Chondrocyte (in vitro differentiated cells): Measurements from ENCODE around the gene GRIA3. TPM values are rescaled to one million over a fixed set of nuclear protein-coding genes. Genes with fewer than 3 reads are reported as not detected.

Experiments
- DNase-seq: peaks from one replicate; pipeline ENCODE4 v3.0.0; 2021; ENCODE audit warnings: mixed read lengths, low spot score
- H3K27ac Mint-ChIP-seq: one replicate; pipeline ENCODE4 v1.8.0; 2021; ENCODE audit warnings: mild to moderate bottlenecking, moderate library complexity, mixed read lengths; ENCODE audit not compliant: unreplicated experiment
- H3K27me3 Mint-ChIP-seq: 2 replicates; pipeline ENCODE4 v1.8.0; 2021; ENCODE audit warnings: low read depth, mixed read lengths
- H3K36me3 Mint-ChIP-seq: 2 replicates; pipeline ENCODE4 v1.8.0; 2021; ENCODE audit warnings: low read depth, mixed read lengths
- H3K4me1 Mint-ChIP-seq: 2 replicates; pipeline ENCODE4 v1.8.0; 2021; ENCODE audit warnings: low read depth, mild to moderate bottlenecking, mixed read lengths
- H3K4me3 Mint-ChIP-seq: one replicate; pipeline ENCODE4 v1.8.0; 2021; ENCODE audit warnings: mild to moderate bottlenecking, moderate library complexity, mixed read lengths; ENCODE audit not compliant: unreplicated experiment
- H3K9me3 Mint-ChIP-seq: 2 replicates; pipeline ENCODE4 v1.8.0; 2021; ENCODE audit warnings: low read depth, mixed read lengths
- total RNA-seq: library from RNA; stranded (reverse); gene quantifications from 3 replicates; pipeline ENCODE4 v1.2.1, GENCODE V29; 2021
- TF ChIP-seq, protein P1 (sequence below): fragments of 200-600 bp; sonication (generic); IDR thresholded peaks from 2 replicates; pipeline ENCODE4 v1.5.0; 2021; ENCODE audit warnings: antibody characterized with exemption, mild to moderate bottlenecking, moderate library complexity

Gene GRIA3
- total RNA-seq, 1 donor from 2014 or later, result not detected

DNA sequence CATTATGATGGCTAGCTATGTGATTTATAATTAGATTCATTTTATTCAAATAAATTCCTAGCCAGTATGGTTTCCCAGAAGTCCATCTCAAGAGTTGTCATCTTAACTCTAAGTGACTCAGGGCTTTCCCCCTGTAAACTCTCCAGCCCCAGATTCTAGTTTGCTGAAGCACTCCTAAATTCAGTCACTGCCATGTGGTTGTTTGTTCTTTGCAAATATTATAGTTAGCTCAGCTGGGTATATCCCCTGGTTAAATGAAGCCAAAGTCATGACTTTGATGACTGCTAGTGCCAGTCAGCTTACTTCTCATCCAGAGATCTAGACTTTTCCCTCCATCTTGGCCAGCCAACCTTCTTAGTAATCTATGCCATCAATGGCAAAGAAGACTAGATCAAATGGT lies 126.0 kb downstream of the GRIA3 start:
- H3K4me1 Mint-ChIP-seq, result no peaks in the 10 kb centered on the region
- peaks cover 20% of the 10 kb centered on the region for H3K9me3 Mint-ChIP-seq
- TF ChIP-seq, protein P1, sequence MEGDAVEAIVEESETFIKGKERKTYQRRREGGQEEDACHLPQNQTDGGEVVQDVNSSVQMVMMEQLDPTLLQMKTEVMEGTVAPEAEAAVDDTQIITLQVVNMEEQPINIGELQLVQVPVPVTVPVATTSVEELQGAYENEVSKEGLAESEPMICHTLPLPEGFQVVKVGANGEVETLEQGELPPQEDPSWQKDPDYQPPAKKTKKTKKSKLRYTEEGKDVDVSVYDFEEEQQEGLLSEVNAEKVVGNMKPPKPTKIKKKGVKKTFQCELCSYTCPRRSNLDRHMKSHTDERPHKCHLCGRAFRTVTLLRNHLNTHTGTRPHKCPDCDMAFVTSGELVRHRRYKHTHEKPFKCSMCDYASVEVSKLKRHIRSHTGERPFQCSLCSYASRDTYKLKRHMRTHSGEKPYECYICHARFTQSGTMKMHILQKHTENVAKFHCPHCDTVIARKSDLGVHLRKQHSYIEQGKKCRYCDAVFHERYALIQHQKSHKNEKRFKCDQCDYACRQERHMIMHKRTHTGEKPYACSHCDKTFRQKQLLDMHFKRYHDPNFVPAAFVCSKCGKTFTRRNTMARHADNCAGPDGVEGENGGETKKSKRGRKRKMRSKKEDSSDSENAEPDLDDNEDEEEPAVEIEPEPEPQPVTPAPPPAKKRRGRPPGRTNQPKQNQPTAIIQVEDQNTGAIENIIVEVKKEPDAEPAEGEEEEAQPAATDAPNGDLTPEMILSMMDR, result no peak
- H3K36me3 Mint-ChIP-seq, result no peaks in the 10 kb centered on the region
- DNase-seq, result no peak
- peaks cover 2% of the 10 kb centered on the region for H3K27me3 Mint-ChIP-seq
- no peak overlapping the region for H3K27ac Mint-ChIP-seq
- no peak overlapping the region for H3K4me3 Mint-ChIP-seq

DNA sequence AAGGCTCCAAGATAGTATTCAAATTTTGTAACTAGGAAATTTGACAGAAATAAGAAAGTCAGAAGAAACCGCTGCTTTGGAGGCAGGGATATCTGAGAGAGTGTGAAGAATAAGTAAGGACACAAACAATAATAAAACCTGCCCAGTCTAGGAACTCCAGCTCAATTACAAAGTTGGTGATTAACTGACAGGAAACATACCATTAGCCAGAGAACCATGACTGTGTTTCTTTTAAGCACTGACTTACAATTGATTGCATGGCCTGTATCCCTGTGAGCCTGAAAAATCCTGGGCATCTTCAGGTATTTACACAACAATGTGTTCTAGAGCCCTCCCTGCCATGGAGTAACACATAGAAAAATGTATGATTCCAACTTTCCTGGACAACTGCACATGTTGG lies 127.4 kb downstream of the GRIA3 start:
- Mint-ChIP-seq H3K27me3 (peaks cover 2% of the 10 kb centered on the region), H3K27ac (no peak overlapping the region), H3K4me3 (no peak overlapping the region), H3K36me3 (no peaks in the 10 kb centered on the region), H3K9me3 (peaks cover 23% of the 10 kb centered on the region), H3K4me1 (no peaks in the 10 kb centered on the region)
- no peak for DNase-seq
- TF ChIP-seq, protein P1, result no peak

DNA sequence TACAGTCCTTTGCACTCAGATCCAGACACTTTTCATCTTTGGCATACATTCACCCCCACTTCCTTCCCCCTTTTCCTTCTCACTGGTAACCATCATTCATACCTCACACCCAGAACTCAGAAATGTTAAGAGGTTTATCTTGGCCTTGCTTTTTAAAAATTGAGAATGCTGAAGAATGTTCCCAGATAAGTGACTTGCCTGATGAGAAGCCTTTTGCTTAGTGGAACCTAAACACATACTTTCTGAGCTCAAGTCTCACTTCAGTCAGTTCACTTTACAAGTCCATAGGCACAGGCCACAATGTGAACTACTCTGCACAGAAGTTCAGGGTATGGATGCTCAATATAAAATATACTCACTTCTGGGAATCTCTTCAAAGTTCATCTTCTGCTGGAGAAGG lies 129.4 kb downstream of the GRIA3 start:
- Mint-ChIP-seq H3K36me3 (no peaks in the 10 kb centered on the region), H3K27me3 (peaks cover 2% of the 10 kb centered on the region), H3K4me1 (no peaks in the 10 kb centered on the region), H3K4me3 (no peak overlapping the region), H3K27ac (no peak overlapping the region), H3K9me3 (peaks cover 25% of the 10 kb centered on the region)
- TF ChIP-seq, protein P1, result no peak
- no peak for DNase-seq

DNA sequence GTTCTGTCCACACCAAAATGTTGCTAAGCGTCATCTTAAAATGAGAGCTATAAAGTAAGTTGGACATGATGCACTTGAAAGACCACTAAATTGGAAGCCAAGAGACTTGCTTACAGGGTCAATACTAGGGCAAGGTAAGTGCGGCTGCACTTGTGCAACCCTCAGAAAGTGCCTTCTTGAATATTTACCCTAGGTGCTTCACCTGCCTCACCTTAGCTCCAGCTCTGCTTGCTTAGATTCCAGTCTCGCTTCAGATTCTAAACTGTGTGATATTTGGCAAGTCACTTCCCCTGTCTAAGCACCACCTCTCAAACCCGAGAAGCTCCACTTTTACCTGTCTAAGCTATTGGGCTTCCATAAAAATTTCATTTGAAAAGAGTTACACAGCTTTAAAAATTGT lies 136.5 kb downstream of the GRIA3 start:
- Mint-ChIP-seq H3K36me3 (no peaks in the 10 kb centered on the region), H3K27me3 (no peaks in the 10 kb centered on the region), H3K9me3 (peaks cover 18% of the 10 kb centered on the region), H3K4me3 (no peak overlapping the region), H3K27ac (no peak overlapping the region), H3K4me1 (no peaks in the 10 kb centered on the region)
- TF ChIP-seq, protein P1, result no peak
- DNase-seq, result no peak

DNA sequence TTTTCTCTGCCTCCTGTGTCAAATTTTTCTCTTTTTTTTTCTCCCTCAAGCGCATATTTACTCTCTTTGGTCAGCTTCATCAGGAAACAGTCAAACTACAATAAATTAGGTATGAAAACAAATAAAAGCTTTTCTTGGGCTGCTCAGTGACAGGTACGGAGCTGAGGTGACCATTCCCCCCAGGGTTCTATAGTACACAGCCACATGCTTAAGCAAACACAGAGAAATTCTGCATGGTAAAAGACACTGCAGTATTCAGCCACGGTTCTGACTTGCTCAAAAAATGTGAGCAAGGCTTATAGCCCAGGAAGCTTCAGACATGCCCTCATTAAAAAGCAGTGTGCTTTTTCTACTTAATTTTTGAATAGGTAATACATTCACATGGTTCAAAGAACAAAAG lies 138.5 kb downstream of the GRIA3 start:
- Mint-ChIP-seq H3K4me3 (no peak overlapping the region), H3K9me3 (peaks cover 17% of the 10 kb centered on the region), H3K36me3 (no peaks in the 10 kb centered on the region), H3K27me3 (no peaks in the 10 kb centered on the region), H3K4me1 (no peaks in the 10 kb centered on the region), H3K27ac (no peak overlapping the region)
- TF ChIP-seq, protein P1, result no peak
- DNase-seq, result no peak
